Spinal cord (tissue), 10 donors: ENCODE results near the gene NEURL3. TPM values are rescaled to one million over a fixed set of nuclear protein-coding genes. Genes with fewer than 3 reads are reported as not detected.

Experiments
- DNase-seq, 6 donors: peaks; one replicate each; pipeline versions ENCODE4 v3.0.0 to v3.0.0-alpha.2; 2013 to 2015; ENCODE audit warnings: low spot score in 6 of 6, low read depth in 4 of 6
- H3K27ac ChIP-seq: one replicate; pipeline ENCODE4 v1.5.1; 2013; ENCODE audit warnings: low read depth, low read length, control low read depth
- H3K27me3 ChIP-seq: one replicate; pipeline ENCODE4 v1.6.1; 2013; ENCODE audit warnings: low read length; ENCODE audit not compliant: control insufficient read depth, insufficient read depth
- H3K36me3 ChIP-seq: one replicate; pipeline ENCODE4 v1.6.1; 2013; ENCODE audit warnings: low read length; ENCODE audit not compliant: control insufficient read depth, insufficient read depth
- H3K4me1 ChIP-seq: one replicate; pipeline ENCODE4 v1.6.1; 2013; ENCODE audit warnings: low read length; ENCODE audit not compliant: control insufficient read depth, insufficient read depth
- H3K4me3 ChIP-seq: one replicate; pipeline ENCODE4 v1.5.1; 2013; ENCODE audit warnings: low read depth, low read length, control low read depth
- H3K9me3 ChIP-seq: one replicate; pipeline ENCODE4 v1.6.1; 2013; ENCODE audit warnings: low read length; ENCODE audit not compliant: control insufficient read depth, insufficient read depth
- WGBS: methylation state at CpG from one replicate; pipeline ENCODE4 v1.1.5; 2013; ENCODE audit warnings: missing lambda C conversion rate; ENCODE audit not compliant: insufficient coverage; 5-methylcytosine and 5-hydroxymethylcytosine counted together
- polyA plus RNA-seq, 2 donors: library from polyadenylated mRNA; unstranded; fragments of 120-200 nt; gene quantifications; one replicate each; pipeline ENCODE4 v1.2.1, GENCODE V29; 2013; ENCODE audit not compliant: insufficient read length in 2 of 2
- total RNA-seq, 2 donors: library from RNA; depleted of rRNA in 1 of 2; stranded (reverse); fragments of 120-200 nt in 1 of 2; fragments of >200 nt in 1 of 2; gene quantifications; one replicate each; pipeline versions ENCODE4 v1.2.3 to v1.2.4, GENCODE V29; 2013 to 2014
- donor health status: healthy.

NEURL3 gene
- total and polyA plus RNA-seq, 4 donors, result 0.28 to 0.74 (median 0.43) TPM

- Histone ChIP-seq H3K4me1 (peaks cover 35% of the 10 kb centered on the region), H3K4me3 (no peak overlapping the region), H3K27ac (no peak overlapping the region), H3K27me3 (peaks cover 10% of the 10 kb centered on the region), H3K36me3 (peaks cover 4% of the 10 kb centered on the region), H3K9me3 (no peaks in the 10 kb centered on the region)
- no peak for DNase-seq
- 43% methylated on average over 2 of the region's 5 CpGs for WGBS
Observed at GRCh38 chr2:96540136-96540535, 35.0 kb upstream of the NEURL3 start.

- Histone ChIP-seq H3K27ac (no peak overlapping the region), H3K4me3 (no peak overlapping the region), H3K4me1 (peaks cover 42% of the 10 kb centered on the region), H3K27me3 (peaks cover 10% of the 10 kb centered on the region), H3K9me3 (no peaks in the 10 kb centered on the region), H3K36me3 (peaks cover 4% of the 10 kb centered on the region)
- WGBS, result 70% methylated on average over 5 of the region's 9 CpGs
- DNase-seq, result no peak
Observed at GRCh38 chr2:96539215-96539920, 34.2 kb upstream of the NEURL3 start.

DNA sequence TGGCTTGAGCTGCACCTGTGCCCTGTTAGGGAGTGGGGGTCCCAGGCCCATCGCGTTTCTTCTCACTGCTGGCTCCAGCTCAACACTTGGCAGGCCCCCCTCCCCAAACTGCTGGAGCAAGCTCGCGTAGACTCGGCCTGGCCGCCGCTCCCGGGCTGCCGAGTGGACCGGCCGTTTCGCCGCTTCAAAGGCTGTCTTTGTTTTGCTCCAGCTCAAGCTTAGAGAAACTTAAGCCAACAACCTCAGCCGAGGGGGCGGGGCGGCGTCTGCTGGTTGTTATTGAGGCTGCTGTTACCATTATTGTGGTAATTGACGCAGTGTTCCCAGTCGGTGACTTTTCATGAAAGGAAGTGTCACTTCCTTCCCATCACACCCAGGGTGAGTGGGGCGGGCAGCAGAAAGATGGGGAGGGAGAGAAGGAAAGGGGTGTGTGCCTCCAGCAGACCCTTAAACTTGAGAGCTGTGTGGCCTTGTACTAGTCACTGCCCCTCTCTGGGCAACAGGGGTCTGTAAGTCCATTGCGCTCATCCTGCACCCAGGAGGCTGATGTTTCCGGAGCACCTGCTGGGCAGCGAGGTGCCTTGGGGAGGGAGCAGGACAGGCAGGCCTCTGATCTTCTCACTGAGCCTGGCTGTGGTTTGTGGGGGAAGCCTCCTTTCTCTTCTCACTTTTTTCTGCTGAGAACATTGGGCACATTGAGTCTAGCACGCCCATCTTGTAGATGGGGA lies 33.5 kb upstream of the NEURL3 start:
- DNase-seq, result peak in 2 of 6 donors; percentile 82 to 86
- Histone ChIP-seq H3K4me1 (peaks cover 42% of the 10 kb centered on the region), H3K4me3 (peak overlapping the region; percentile 68), H3K36me3 (peaks cover 4% of the 10 kb centered on the region), H3K9me3 (no peaks in the 10 kb centered on the region), H3K27ac (peak overlapping the region; percentile 54), H3K27me3 (peaks cover 10% of the 10 kb centered on the region)
- WGBS, result 7% methylated on average over 13 of the region's 24 CpGs

DNA sequence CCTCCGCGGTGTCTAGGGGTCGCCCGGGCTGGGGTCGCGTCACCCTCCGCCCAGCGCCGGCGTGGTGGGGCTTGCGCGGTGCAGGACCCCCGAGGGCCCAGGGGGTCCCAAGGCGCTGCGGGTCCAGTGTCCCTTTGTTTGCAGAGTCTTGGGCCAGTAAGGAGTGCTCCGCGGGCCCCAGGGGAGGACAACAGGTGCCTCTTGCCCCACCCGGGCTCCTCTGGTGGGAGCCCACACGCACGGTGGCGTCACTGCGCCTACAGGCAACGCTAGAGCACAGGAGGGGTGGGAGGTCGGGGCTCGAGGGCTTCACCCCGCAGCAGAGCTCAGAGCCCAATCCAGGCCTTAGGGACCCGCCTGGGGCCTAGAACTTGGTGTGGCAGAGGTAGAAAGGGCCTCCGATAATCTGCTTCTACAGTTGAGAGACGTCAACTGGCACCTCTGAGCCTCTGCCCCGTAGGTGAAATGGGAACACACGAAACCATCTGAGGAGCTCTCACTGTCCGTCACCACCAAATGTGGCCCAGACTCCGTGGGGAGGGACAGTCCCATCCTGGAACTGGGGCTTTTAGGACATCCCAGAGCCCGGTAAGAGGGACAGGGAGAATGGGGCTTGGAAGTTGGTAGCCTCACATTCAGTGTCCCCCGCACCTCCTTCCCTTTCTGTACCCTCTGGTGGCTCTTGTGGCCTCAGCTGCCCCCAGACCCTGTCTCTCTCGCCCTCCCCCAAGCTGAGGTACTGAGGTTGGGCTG lies 32.8 kb upstream of the NEURL3 start:
- peaks cover 10% of the 10 kb centered on the region for H3K27me3 ChIP-seq
- peaks cover 42% of the 10 kb centered on the region for H3K4me1 ChIP-seq
- DNase-seq, result no peak
- H3K9me3 ChIP-seq, result no peaks in the 10 kb centered on the region
- peaks cover 4% of the 10 kb centered on the region for H3K36me3 ChIP-seq
- 4% methylated on average over 31 of the region's 36 CpGs for WGBS
- H3K27ac ChIP-seq, result peak overlapping the region; percentile 54
- peak overlapping the region; percentile 68 for H3K4me3 ChIP-seq

- peaks cover 10% of the 10 kb centered on the region for H3K27me3 ChIP-seq
- H3K9me3 ChIP-seq, result no peaks in the 10 kb centered on the region
- H3K27ac ChIP-seq, result peak overlapping the region; percentile 83
- peak overlapping the region; percentile 68 for H3K4me3 ChIP-seq
- under 1% methylated on average over 58 of the region's 61 CpGs for WGBS
- H3K36me3 ChIP-seq, result no peaks in the 10 kb centered on the region
- DNase-seq, result peak in 2 of 6 donors; percentile 37 to 70
- peaks cover 49% of the 10 kb centered on the region for H3K4me1 ChIP-seq
Observed at GRCh38 chr2:96537066-96537733, 32.0 kb upstream of the NEURL3 start.

DNA sequence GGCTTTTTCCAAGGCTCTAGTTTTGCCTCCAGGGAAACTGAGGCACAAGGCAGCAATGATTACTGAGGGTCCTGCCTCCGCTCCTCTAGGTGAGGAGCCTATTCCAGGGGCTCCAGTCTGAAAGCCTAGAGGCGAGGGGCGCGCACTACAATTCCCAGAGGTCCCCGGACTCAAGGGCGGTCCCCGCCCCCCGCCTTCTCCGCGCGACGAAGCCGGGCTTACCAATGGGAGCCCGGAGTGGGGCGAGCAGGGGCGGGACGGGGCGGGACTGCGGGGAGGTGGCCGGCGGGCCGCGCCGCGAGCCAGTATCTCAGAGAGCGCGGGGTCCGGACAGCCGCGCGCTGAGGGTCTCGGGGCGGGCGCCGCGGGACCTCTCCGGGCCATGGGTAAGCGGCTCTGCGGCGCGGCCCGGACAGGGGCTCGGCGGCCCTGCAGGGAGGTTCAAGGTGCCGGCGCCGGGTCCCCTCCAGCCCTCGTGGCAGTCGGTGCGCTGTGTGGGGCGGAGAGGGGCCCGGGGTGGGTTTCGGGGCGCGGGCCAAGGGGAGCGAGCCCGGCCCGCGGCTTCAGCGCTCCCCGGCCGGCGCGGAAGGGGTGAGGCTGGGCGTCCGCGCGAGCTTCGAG lies 31.4 kb upstream of the NEURL3 start, which contains the start of gene ARID5A:
Gene ARID5A (plus strand): TSS at position 308 of the 621 bp plus-strand sequence. CDS start 75 bp downstream, at position 383.
- H3K27ac ChIP-seq, result peak within 1 kb of the TSS; percentile 83
- H3K27me3 ChIP-seq, result peaks cover 10% of the 10 kb centered on the region
- no peaks in the 10 kb centered on the region for H3K9me3 ChIP-seq
- DNase-seq, result peak in 5 of 6 donors; percentile 75 to 97 (median 83)
- H3K4me3 ChIP-seq, result peak within 1 kb of the TSS; percentile 68
- WGBS, result 1% methylated on average over 69 of the region's 69 CpGs
- no peaks in the 10 kb centered on the region for H3K36me3 ChIP-seq
- H3K4me1 ChIP-seq, result peaks cover 56% of the 10 kb centered on the region

DNA sequence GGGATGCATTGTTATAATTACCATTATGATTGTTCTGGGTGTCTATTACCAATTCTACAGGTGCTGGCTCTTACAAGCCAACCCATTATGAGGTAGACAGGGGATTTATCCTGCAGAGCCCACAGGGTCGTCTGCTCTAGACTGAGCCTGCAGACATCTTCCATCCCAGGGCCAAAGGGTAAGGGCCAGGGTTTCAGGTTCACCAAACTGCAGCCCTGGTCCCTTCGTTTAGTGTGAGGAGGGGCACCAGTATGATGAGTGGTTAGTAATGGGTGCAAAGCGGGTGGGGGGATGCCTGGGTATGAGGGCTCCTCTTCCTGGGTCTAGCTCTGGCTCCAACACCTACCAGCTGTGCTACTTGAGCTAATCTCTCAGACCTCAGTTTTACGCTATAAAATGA lies 30.2 kb upstream of the NEURL3 start:
- Histone ChIP-seq H3K27ac (no peak overlapping the region), H3K36me3 (no peaks in the 10 kb centered on the region), H3K27me3 (peaks cover 10% of the 10 kb centered on the region), H3K4me3 (no peak overlapping the region), H3K9me3 (no peaks in the 10 kb centered on the region), H3K4me1 (peaks cover 60% of the 10 kb centered on the region)
- no peak for DNase-seq
- WGBS, result 86% methylated on average over 3 of the region's 4 CpGs

DNA sequence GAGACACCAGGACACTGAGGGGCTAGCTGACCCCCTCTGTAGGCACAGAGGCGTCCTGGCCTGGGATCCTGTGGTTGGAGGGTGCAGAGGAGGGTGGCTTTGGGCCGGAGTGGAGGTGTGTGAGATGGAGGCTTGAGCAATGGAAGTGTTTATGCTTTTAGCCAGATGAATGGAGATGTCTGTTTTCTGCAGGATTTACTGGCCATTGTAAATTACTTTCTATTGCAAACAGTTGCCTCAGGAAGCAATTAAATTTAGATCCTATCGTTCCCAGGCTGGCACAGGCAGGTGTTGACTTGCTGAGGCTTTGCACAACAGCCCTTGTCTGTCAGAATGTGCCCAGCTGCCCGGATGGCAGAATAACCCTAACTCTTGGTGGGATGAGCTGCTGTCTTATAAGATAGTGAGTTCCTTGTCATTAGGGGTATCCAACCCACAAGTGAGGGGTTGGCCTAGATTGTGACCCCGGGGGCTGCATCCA lies 29.6 kb upstream of the NEURL3 start:
- no peak for DNase-seq
- Histone ChIP-seq H3K27ac (no peak overlapping the region), H3K9me3 (no peaks in the 10 kb centered on the region), H3K36me3 (no peaks in the 10 kb centered on the region), H3K4me3 (no peak overlapping the region), H3K27me3 (peaks cover 8% of the 10 kb centered on the region), H3K4me1 (peaks cover 59% of the 10 kb centered on the region)
- WGBS, result 46% methylated on average over 4 of the region's 5 CpGs
